H9 (cell line): ENCODE measurements around the gene CKS2. TPM values are rescaled to one million over a fixed set of nuclear protein-coding genes. Genes with fewer than 3 reads are reported as not detected.

Experiments
- DNase-seq: peaks from one replicate; pipeline ENCODE4 v3.0.0-alpha.2; 2017
- H2AFZ ChIP-seq: one replicate; pipeline ENCODE4 v1.6.1; 2013; ENCODE audit warnings: mild to moderate bottlenecking, low read length, control low read depth, moderate library complexity
- H2AK5ac ChIP-seq: 2 replicates; pipeline ENCODE4 v1.6.1; 2013; ENCODE audit warnings: low read length, control low read depth, mixed read lengths; ENCODE audit not compliant: insufficient read length
- H2BK120ac ChIP-seq: one replicate; pipeline ENCODE4 v1.6.1; 2013; ENCODE audit warnings: low read depth, mild to moderate bottlenecking, low read length, control low read depth, inconsistent platforms; ENCODE audit not compliant: poor library complexity, severe bottlenecking
- H2BK12ac ChIP-seq: 2 replicates; pipeline ENCODE4 v1.6.1; 2013; ENCODE audit warnings: low read length, control low read depth, mixed read lengths, low read depth; ENCODE audit not compliant: insufficient read length
- H2BK15ac ChIP-seq: 2 replicates; pipeline ENCODE4 v1.6.1; 2013; ENCODE audit warnings: low read depth, low read length, control low read depth
- H2BK20ac ChIP-seq: one replicate; pipeline ENCODE4 v1.6.1; 2013; ENCODE audit warnings: low read depth, mild to moderate bottlenecking, low read length, control low read depth, inconsistent platforms; ENCODE audit not compliant: poor library complexity, severe bottlenecking
- H2BK5ac ChIP-seq: 2 replicates; pipeline ENCODE4 v1.6.1; 2013; ENCODE audit warnings: low read length, control low read depth, mixed read lengths; ENCODE audit not compliant: insufficient read length
- H3K14ac ChIP-seq: 2 replicates; pipeline ENCODE4 v1.6.1; 2013; ENCODE audit warnings: low read length, control low read depth; ENCODE audit not compliant: insufficient read depth
- H3K18ac ChIP-seq: 2 replicates; pipeline ENCODE4 v1.6.1; 2013; ENCODE audit warnings: low read depth, mild to moderate bottlenecking, mixed read lengths, low read length, control low read depth; ENCODE audit not compliant: insufficient read length
- H3K23ac ChIP-seq: 2 replicates; pipeline ENCODE4 v1.6.1; 2013; ENCODE audit warnings: low read length, control low read depth, mixed read lengths, low read depth; ENCODE audit not compliant: insufficient read length
- H3K23me2 ChIP-seq: 2 replicates; pipeline ENCODE4 v1.6.1; 2013; ENCODE audit warnings: low read depth, mild to moderate bottlenecking, mixed read lengths, low read length, control low read depth; ENCODE audit not compliant: insufficient read length, poor library complexity, severe bottlenecking
- H3K27ac ChIP-seq: 2 replicates; pipeline ENCODE4 v1.5.1; 2013; ENCODE audit warnings: low read length, control low read depth, mixed read lengths, low read depth; ENCODE audit not compliant: insufficient read length
- H3K27me3 ChIP-seq: 2 replicates; pipeline ENCODE4 v1.6.1; 2013; ENCODE audit warnings: low read length, control low read depth, inconsistent platforms; ENCODE audit not compliant: insufficient read depth
- H3K4ac ChIP-seq: 2 replicates; pipeline ENCODE4 v1.6.1; 2013; ENCODE audit warnings: low read depth, mild to moderate bottlenecking, control low read depth, inconsistent platforms, low read length, moderate library complexity
- H3K4me1 ChIP-seq: 2 replicates; pipeline ENCODE4 v1.6.1; 2013; ENCODE audit warnings: low read length, control low read depth, inconsistent platforms; ENCODE audit not compliant: insufficient read depth
- H3K4me2 ChIP-seq: 2 replicates; pipeline ENCODE4 v1.6.1; 2013; ENCODE audit warnings: low read length, control low read depth, mixed read lengths; ENCODE audit not compliant: insufficient read length, insufficient read depth
- H3K56ac ChIP-seq: 2 replicates; pipeline ENCODE4 v1.6.1; 2013; ENCODE audit warnings: low read depth, mild to moderate bottlenecking, mixed read lengths, low read length, control low read depth; ENCODE audit not compliant: insufficient read length
- H3K79me1 ChIP-seq: 2 replicates; pipeline ENCODE4 v1.6.1; 2013; ENCODE audit warnings: low read depth, mild to moderate bottlenecking, moderate library complexity, low read length, control low read depth, inconsistent platforms; ENCODE audit not compliant: insufficient read depth, poor library complexity, severe bottlenecking
- H3K79me2 ChIP-seq: 2 replicates; pipeline ENCODE4 v1.6.1; 2013; ENCODE audit warnings: low read length, control low read depth, inconsistent platforms; ENCODE audit not compliant: insufficient read depth
- H3K9ac ChIP-seq: 2 replicates; pipeline ENCODE4 v1.6.1; 2013; ENCODE audit warnings: low read length, control low read depth, mixed read lengths; ENCODE audit not compliant: insufficient read length; ENCODE audit errors: extremely low read depth
- H3K9me3 ChIP-seq: one replicate; pipeline ENCODE4 v1.6.1; 2013; ENCODE audit warnings: low read depth, low read length, inconsistent platforms; ENCODE audit not compliant: control insufficient read depth
- H3T11ph ChIP-seq: one replicate; pipeline ENCODE4 v1.6.1; 2013; ENCODE audit warnings: mild to moderate bottlenecking, low read length, control low read depth, inconsistent platforms
- H4K20me1 ChIP-seq: one replicate; pipeline ENCODE4 v1.6.1; 2013; ENCODE audit not compliant: control insufficient read depth, insufficient read length, insufficient read depth
- H4K5ac ChIP-seq: 2 replicates; pipeline ENCODE4 v1.6.1; 2013; ENCODE audit warnings: low read depth, mild to moderate bottlenecking, mixed read lengths, low read length, control low read depth; ENCODE audit not compliant: insufficient read length
- H4K8ac ChIP-seq: replicated peaks from 2 replicates; pipeline ENCODE4 v1.6.1; 2013; ENCODE audit warnings: low read length, control low read depth, mixed read lengths, low read depth; ENCODE audit not compliant: insufficient read length
- H4K91ac ChIP-seq: 2 replicates; pipeline ENCODE4 v1.6.1; 2013; ENCODE audit warnings: low read depth, mild to moderate bottlenecking, moderate library complexity, mixed read lengths, low read length, control low read depth; ENCODE audit not compliant: insufficient read length
- H3K27ac Mint-ChIP-seq, 3 experiments: 2 replicates in 2 of 3; 3 replicates in 1 of 3; pipeline ENCODE4 v1.8.0; 2020 to 2021; ENCODE audit warnings: mixed read lengths in 3 of 3, mild to moderate bottlenecking in 1 of 3, moderate library complexity in 1 of 3
- H3K27me3 Mint-ChIP-seq: 2 replicates; pipeline ENCODE4 v1.8.0; 2021; ENCODE audit warnings: low read depth, mild to moderate bottlenecking, moderate library complexity, mixed read lengths
- H3K36me3 Mint-ChIP-seq, 3 experiments: 2 replicates in 2 of 3; 3 replicates in 1 of 3; pipeline ENCODE4 v1.8.0; 2020 to 2021; ENCODE audit warnings: low read depth in 3 of 3, mixed read lengths in 3 of 3; ENCODE audit not compliant: insufficient read depth in 1 of 3
- H3K4me1 Mint-ChIP-seq, 2 experiments: 2 replicates each; pipeline ENCODE4 v1.8.0; 2020; ENCODE audit warnings: mixed read lengths in 2 of 2
- H3K4me3 Mint-ChIP-seq, 2 experiments: 2 replicates in 1 of 2; 3 replicates in 1 of 2; pipeline ENCODE4 v1.8.0; 2020 to 2021; ENCODE audit warnings: mild to moderate bottlenecking in 2 of 2, mixed read lengths in 2 of 2, moderate library complexity in 1 of 2
- H3K9me3 Mint-ChIP-seq, 2 experiments: 2 replicates in 1 of 2; 3 replicates in 1 of 2; pipeline ENCODE4 v1.8.0; 2020; ENCODE audit warnings: mild to moderate bottlenecking in 2 of 2, mixed read lengths in 2 of 2, moderate library complexity in 1 of 2
- CTCF ChIP-seq: fragments of 200-600 bp; sonication (generic); conservative IDR thresholded peaks from 3 replicates; pipeline ENCODE4 v1.8.0; 2021; ENCODE audit warnings: antibody characterized with exemption, mild to moderate bottlenecking
- WGBS: extraction: QIAGEN DNeasy Blood & Tissue Kit; methylation state at CpG from one replicate; pipeline ENCODE4 v1.1.7; 2013; ENCODE audit warnings: missing lambda C conversion rate, low lambda C conversion rate, mixed read lengths; ENCODE audit not compliant: insufficient read length; ENCODE audit errors: extremely low coverage; 5-methylcytosine and 5-hydroxymethylcytosine counted together
- total RNA-seq: library from RNA; stranded (reverse); gene quantifications from 2 replicates; pipeline ENCODE4 v1.2.1, GENCODE V29; 2021

Gene CKS2
- total RNA-seq, 1 experiment from 2014 or later: 211 TPM

- H2AFZ ChIP-seq: no peak overlapping the region
- no peak overlapping the region for H3K14ac ChIP-seq
- Mint-ChIP-seq H3K4me3 (no peak overlapping the region), H3K4me1 (peaks cover 6 to 8% of the 10 kb centered on the region in 2 experiments), H3K9me3 (peaks cover 0 to 2% of the 10 kb centered on the region in 2 experiments; a peak in 2 of 5 replicates), H3K36me3 (peaks cover 4 to 16% (median 6%) of the 10 kb centered on the region in 3 experiments; a peak in 6 of 7 replicates), H3K27me3 (peaks cover 2% of the 10 kb centered on the region; the same call in 1 of the 2 replicates), H3K27ac (no peak overlapping the region)
- no peak overlapping the region for H2BK12ac ChIP-seq
- H4K8ac ChIP-seq: no peak overlapping the region
- H3K79me2 ChIP-seq: no peaks in the 10 kb centered on the region
- H3K27me3 ChIP-seq: no peaks in the 10 kb centered on the region
- no peaks in the 10 kb centered on the region for H3K4me1 ChIP-seq
- H3K4ac ChIP-seq: no peak overlapping the region
- no peak overlapping the region for H3K18ac ChIP-seq
- no CpG with 5 or more reads among the region's 3 CpGs for WGBS
- TF ChIP-seq CTCF: no peak
- no peak overlapping the region for H2BK5ac ChIP-seq
- H2BK20ac ChIP-seq: no peak overlapping the region
- no peak overlapping the region for H3K23ac ChIP-seq
- H4K20me1 ChIP-seq: no peaks in the 10 kb centered on the region
- H4K91ac ChIP-seq: no peak overlapping the region
- DNase-seq: no peak
- H3K79me1 ChIP-seq: no peaks in the 10 kb centered on the region
- no peak overlapping the region for H4K5ac ChIP-seq
- H3K27ac ChIP-seq: no peak overlapping the region
- no peak overlapping the region for H3T11ph ChIP-seq
- no peak overlapping the region for H2BK120ac ChIP-seq
- no peak overlapping the region for H3K4me2 ChIP-seq
- H3K9ac ChIP-seq: no peak overlapping the region
- H2BK15ac ChIP-seq: no peak overlapping the region
- H3K23me2 ChIP-seq: no peaks in the 10 kb centered on the region
- H2AK5ac ChIP-seq: no peak overlapping the region
- no peak overlapping the region for H3K56ac ChIP-seq
- H3K9me3 ChIP-seq: peaks cover 5% of the 10 kb centered on the region
These were observed 5.1 kb upstream of the CKS2 start for GRCh38 chr9:89305868-89306267.
